Astrocyte (in vitro differentiated cells and primary cell): Measurements from ENCODE around the gene SFTPB. TPM values are rescaled to one million over a fixed set of nuclear protein-coding genes. Genes with fewer than 3 reads are reported as not detected.
A peak's percentile ranks its signal among the peaks of the same experiment; 100 is the strongest.

Experiments
- DNase-seq: peaks from one replicate; pipeline ENCODE4 v3.0.0-alpha.2; 2010; ENCODE audit warnings: low read depth
- FAIRE-seq: peaks from 2 replicates; lab custom pipeline; 2011; peaks lifted over from hg19 to GRCh38; lab: Jason Lieb, UNC
- H2AFZ ChIP-seq: 2 replicates; pipeline ENCODE4 v1.6.0; 2012; ENCODE audit warnings: low read depth, low read length, inconsistent platforms
- H3K27ac ChIP-seq: 2 replicates; pipeline ENCODE4 v1.5.1; 2011; ENCODE audit warnings: low read depth, low read length, inconsistent platforms
- H3K27me3 ChIP-seq: 2 replicates; pipeline ENCODE4 v1.6.0; 2011; ENCODE audit warnings: low read length, inconsistent platforms; ENCODE audit not compliant: insufficient read depth
- H3K36me3 ChIP-seq: 2 replicates; pipeline ENCODE4 v1.5.1; 2011; ENCODE audit warnings: low read length, inconsistent platforms; ENCODE audit not compliant: insufficient read depth
- H3K4me1 ChIP-seq: 2 replicates; pipeline ENCODE4 v1.5.1; 2011; ENCODE audit warnings: low read length, inconsistent platforms; ENCODE audit not compliant: insufficient read depth
- H3K4me2 ChIP-seq: 2 replicates; pipeline ENCODE4 v1.6.0; 2012; ENCODE audit warnings: low read length, inconsistent platforms
- H3K4me3 ChIP-seq: 2 replicates; pipeline ENCODE4 v1.5.1; 2011; ENCODE audit warnings: low read depth, mild to moderate bottlenecking, low read length, inconsistent platforms; ENCODE audit not compliant: insufficient read depth
- H3K79me2 ChIP-seq: 2 replicates; pipeline ENCODE4 v1.6.0; 2012; ENCODE audit warnings: mild to moderate bottlenecking, low read length, inconsistent platforms; ENCODE audit not compliant: insufficient read depth
- H3K9ac ChIP-seq: 2 replicates; pipeline ENCODE4 v1.6.0; 2012; ENCODE audit warnings: mild to moderate bottlenecking, low read length, inconsistent platforms
- H3K9me3 ChIP-seq: 2 replicates; pipeline ENCODE4 v1.5.1; 2012; ENCODE audit warnings: low read depth, mild to moderate bottlenecking, low read length, inconsistent platforms; ENCODE audit not compliant: insufficient read depth
- H4K20me1 ChIP-seq: 2 replicates; pipeline ENCODE4 v1.6.0; 2012; ENCODE audit warnings: low read length, inconsistent platforms; ENCODE audit not compliant: insufficient read depth
- H3K27ac Mint-ChIP-seq: one replicate; pipeline ENCODE4 v1.8.0; 2021; ENCODE audit warnings: mild to moderate bottlenecking, mixed read lengths; ENCODE audit not compliant: unreplicated experiment
- H3K27me3 Mint-ChIP-seq: one replicate; pipeline ENCODE4 v1.8.0; 2021; ENCODE audit warnings: low read depth, mixed read lengths; ENCODE audit not compliant: unreplicated experiment
- H3K36me3 Mint-ChIP-seq: one replicate; pipeline ENCODE4 v1.8.0; 2021; ENCODE audit warnings: low read depth, mixed read lengths; ENCODE audit not compliant: unreplicated experiment
- H3K4me1 Mint-ChIP-seq: one replicate; pipeline ENCODE4 v1.8.0; 2021; ENCODE audit warnings: low read depth, mixed read lengths; ENCODE audit not compliant: unreplicated experiment
- H3K4me3 Mint-ChIP-seq: one replicate; pipeline ENCODE4 v1.8.0; 2021; ENCODE audit warnings: mild to moderate bottlenecking, moderate library complexity, mixed read lengths; ENCODE audit not compliant: unreplicated experiment
- H3K9me3 Mint-ChIP-seq: one replicate; pipeline ENCODE4 v1.8.0; 2021; ENCODE audit warnings: mild to moderate bottlenecking, mixed read lengths; ENCODE audit not compliant: unreplicated experiment
- CTCF ChIP-seq: IDR thresholded peaks from 2 replicates; pipeline ENCODE4 v1.5.1; 2011; ENCODE audit warnings: low read depth, mild to moderate bottlenecking, inconsistent platforms, low read length, moderate library complexity; ENCODE audit not compliant: insufficient read depth
- EZH2 ChIP-seq: IDR thresholded peaks from 2 replicates; pipeline ENCODE4 v1.6.1; 2012; ENCODE audit warnings: mild to moderate bottlenecking, low read length, inconsistent platforms; ENCODE audit not compliant: insufficient read depth
- total RNA-seq: library from RNA; stranded (reverse); gene quantifications from 2 replicates; pipeline ENCODE4 v1.2.1, GENCODE V29; 2021

Gene SFTPB
- total RNA-seq, 1 donor from 2014 or later = not detected

DNA sequence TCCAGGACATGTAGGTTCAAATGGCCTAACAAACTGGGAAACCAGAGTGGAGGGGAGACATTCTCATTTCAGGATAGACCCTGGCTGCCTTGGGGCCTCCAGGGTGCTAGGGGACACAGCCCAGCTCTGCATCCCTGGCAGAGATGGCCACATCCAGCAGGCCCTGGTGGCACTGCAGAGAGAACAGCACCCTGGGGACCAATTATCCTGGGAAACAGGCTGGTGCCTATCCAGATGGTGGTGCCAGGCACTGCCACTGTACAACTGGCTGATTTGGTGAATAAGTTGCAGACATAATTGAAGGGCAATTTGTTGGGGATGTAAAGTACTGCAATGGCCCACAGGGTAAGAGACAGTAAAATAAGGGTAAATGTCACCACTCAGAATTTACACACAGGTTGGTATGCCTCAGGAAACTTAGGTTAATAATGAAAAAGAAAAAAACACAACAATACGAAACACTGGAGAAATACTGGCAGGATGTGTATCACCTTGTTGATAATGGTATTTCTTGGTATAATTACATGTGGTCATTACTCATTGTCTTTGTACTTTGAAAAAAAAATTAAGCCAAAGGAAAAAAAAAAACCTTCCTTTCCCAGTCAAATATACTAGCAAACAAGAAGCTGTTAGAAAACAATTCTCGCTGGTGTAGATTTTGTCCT, 12.8 kb upstream of the SFTPB start:
- no peaks in the 10 kb centered on the region for H3K79me2 ChIP-seq
- no peaks in the 10 kb centered on the region for H3K36me3 Mint-ChIP-seq
- H4K20me1 ChIP-seq = no peaks in the 10 kb centered on the region
- no peak for FAIRE-seq
- no peak for TF ChIP-seq EZH2
- TF ChIP-seq CTCF = no peak
- no peaks in the 10 kb centered on the region for H3K9me3 ChIP-seq
- H3K4me1 ChIP-seq = peaks cover 3% of the 10 kb centered on the region
- no peaks in the 10 kb centered on the region for H3K9me3 Mint-ChIP-seq
- no peaks in the 10 kb centered on the region for H3K36me3 ChIP-seq
- H3K4me3 Mint-ChIP-seq = no peak overlapping the region
- no peak overlapping the region for H3K9ac ChIP-seq
- H2AFZ ChIP-seq = no peak overlapping the region
- peaks cover 5% of the 10 kb centered on the region for H3K4me1 Mint-ChIP-seq
- H3K4me3 ChIP-seq = no peak overlapping the region
- no peaks in the 10 kb centered on the region for H3K27me3 ChIP-seq
- no peak for DNase-seq
- H3K27ac Mint-ChIP-seq = peak overlapping the region; percentile 28
- H3K4me2 ChIP-seq = peak overlapping the region; percentile 12
- peaks cover 15% of the 10 kb centered on the region for H3K27me3 Mint-ChIP-seq
- H3K27ac ChIP-seq = no peak overlapping the region

DNA sequence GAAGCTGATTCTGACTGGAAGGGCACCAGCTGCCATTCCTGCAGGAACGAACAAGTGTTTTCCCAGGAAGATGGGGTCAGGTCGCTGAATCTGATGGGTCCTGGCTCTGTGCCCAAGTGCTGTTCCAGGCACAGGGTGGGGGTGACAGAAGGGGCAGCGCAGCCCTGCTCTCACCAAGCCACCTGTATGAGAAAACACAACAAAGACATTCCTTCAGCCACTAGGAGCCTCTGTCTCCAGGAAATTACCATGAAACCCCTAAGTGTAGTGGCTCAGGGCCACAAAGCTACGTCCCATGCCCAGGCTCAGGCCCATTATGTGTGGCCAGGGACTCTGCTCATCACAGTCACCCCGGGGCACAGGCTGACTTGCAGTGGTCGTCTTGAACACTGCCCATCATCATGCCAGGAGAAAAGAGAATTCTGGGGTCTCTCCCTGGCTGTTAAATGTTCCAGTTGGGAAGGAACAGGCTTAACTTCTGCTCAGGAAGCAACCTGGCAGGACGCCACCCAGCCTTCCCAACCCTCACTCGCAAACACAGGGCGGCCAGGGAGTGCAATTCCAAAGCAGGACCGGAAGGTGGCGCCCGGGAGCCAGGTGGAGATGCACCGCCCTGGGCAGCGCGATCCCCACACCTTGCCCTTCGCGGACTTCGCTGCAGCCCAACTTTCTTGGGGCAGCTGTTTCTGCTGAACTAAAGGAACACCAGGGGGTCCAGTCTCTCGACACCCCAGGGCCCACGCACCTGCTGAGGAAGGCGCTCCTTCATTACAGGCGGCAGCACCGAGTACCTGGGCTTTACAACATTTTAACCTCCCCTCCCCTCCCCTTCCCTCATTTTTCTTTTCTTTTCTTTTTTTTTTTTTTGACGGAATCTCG, 11.0 kb upstream of the SFTPB start:
- H3K4me1 ChIP-seq = peaks cover 3% of the 10 kb centered on the region
- no peaks in the 10 kb centered on the region for H3K79me2 ChIP-seq
- Mint-ChIP-seq H3K27ac (no peak overlapping the region), H3K4me1 (peaks cover 5% of the 10 kb centered on the region), H3K36me3 (no peaks in the 10 kb centered on the region), H3K4me3 (no peak overlapping the region), H3K27me3 (peaks cover 18% of the 10 kb centered on the region), H3K9me3 (peaks cover 2% of the 10 kb centered on the region)
- no peaks in the 10 kb centered on the region for H3K9me3 ChIP-seq
- H3K9ac ChIP-seq = no peak overlapping the region
- peak overlapping the region; percentile 41 for H3K4me2 ChIP-seq
- H3K27ac ChIP-seq = no peak overlapping the region
- H3K4me3 ChIP-seq = no peak overlapping the region
- no peaks in the 10 kb centered on the region for H3K36me3 ChIP-seq
- H4K20me1 ChIP-seq = no peaks in the 10 kb centered on the region
- H3K27me3 ChIP-seq = peaks cover 5% of the 10 kb centered on the region
- H2AFZ ChIP-seq = no peak overlapping the region
- no peak for FAIRE-seq
- DNase-seq = peak; percentile 43
- TF ChIP-seq CTCF (peak; percentile 90), EZH2 (no peak)
